H1 (cell line): Measurements from ENCODE around the gene ABHD16B. TPM values are rescaled to one million over a fixed set of nuclear protein-coding genes. Genes with fewer than 3 reads are reported as not detected.

ENCODE experiments used
- CTCF ChIA-PET: fragments of 300-600 bp; sonication (Branson Sonifier 250); formaldehyde crosslinking; loops from one replicate; lab custom pipeline; 2021; ENCODE audit not compliant: partially characterized antibody; lab: Charles Lee
- POLR2A ChIA-PET: fragments of 300-600 bp; sonication (Branson Sonifier 250); formaldehyde crosslinking; loops from one replicate; lab custom pipeline; 2021; ENCODE audit warnings: inconsistent platforms; ENCODE audit not compliant: partially characterized antibody; lab: Charles Lee
- DNase-seq, 2 experiments: peaks; one replicate each; pipeline versions ENCODE4 v3.0.0 to v3.0.0-alpha.2; 2010 to 2022; ENCODE audit warnings: low spot score in 2 of 2, low read depth in 1 of 2, mixed read lengths in 1 of 2
- FAIRE-seq: peaks from 2 replicates; lab custom pipeline; 2011; peaks lifted over from hg19 to GRCh38; lab: Jason Lieb, UNC
- H2AFZ ChIP-seq: 2 replicates; pipeline ENCODE4 v1.8.1; 2012; ENCODE audit warnings: low read length, inconsistent platforms
- H2AK5ac ChIP-seq: 2 replicates; pipeline ENCODE4 v1.6.1; 2013; ENCODE audit warnings: low read depth, low read length
- H2BK120ac ChIP-seq: replicated peaks from 2 replicates; pipeline ENCODE3; 2013; ENCODE audit warnings: low read depth, low read length, inconsistent platforms
- H2BK12ac ChIP-seq: 2 replicates; pipeline ENCODE4 v1.6.1; 2013; ENCODE audit warnings: low read depth, low read length
- H2BK15ac ChIP-seq: 2 replicates; pipeline ENCODE4 v1.6.1; 2013; ENCODE audit warnings: low read length
- H2BK20ac ChIP-seq: 2 replicates; pipeline ENCODE4 v1.6.1; 2013; ENCODE audit warnings: low read length
- H2BK5ac ChIP-seq: 2 replicates; pipeline ENCODE4 v1.6.1; 2013; ENCODE audit warnings: low read depth, low read length
- H3K14ac ChIP-seq: 2 replicates; pipeline ENCODE4 v1.6.1; 2013; ENCODE audit warnings: inconsistent platforms; ENCODE audit not compliant: insufficient read length
- H3K18ac ChIP-seq: 2 replicates; pipeline ENCODE4 v1.6.1; 2013; ENCODE audit warnings: low read length; ENCODE audit errors: extremely low read depth
- H3K23ac ChIP-seq: 2 replicates; pipeline ENCODE4 v1.6.1; 2013; ENCODE audit warnings: inconsistent platforms; ENCODE audit not compliant: insufficient read length
- H3K23me2 ChIP-seq: 2 replicates; pipeline ENCODE4 v1.6.1; 2013; ENCODE audit warnings: low read depth, low read length
- H3K27ac ChIP-seq: 2 replicates; pipeline ENCODE4 v1.6.1; 2011; ENCODE audit warnings: low read depth, low read length, inconsistent platforms
- H3K27me3 ChIP-seq, 4 experiments: replicated peaks in 1 of 4; 1 replicate in 1 of 4; 2 replicates in 3 of 4; pipeline versions ENCODE4 v1.6.1 to v1.8.1; 2011 to 2013; ENCODE audit warnings: low read length in 3 of 4, mild to moderate bottlenecking in 3 of 4, inconsistent platforms in 2 of 4, mixed read lengths in 2 of 4, moderate library complexity in 1 of 4; ENCODE audit not compliant: control insufficient read depth in 3 of 4, insufficient read depth in 3 of 4; ENCODE audit errors: extremely low read depth in 1 of 4
- H3K36me3 ChIP-seq, 4 experiments: 2 replicates each; pipeline versions ENCODE4 v1.6.1 to v1.8.1; 2011 to 2013; ENCODE audit warnings: mild to moderate bottlenecking in 4 of 4, low read length in 3 of 4, moderate library complexity in 2 of 4, control low read depth in 1 of 4, inconsistent platforms in 1 of 4; ENCODE audit not compliant: insufficient read depth in 4 of 4, control insufficient read depth in 2 of 4
- H3K4ac ChIP-seq: replicated peaks from 2 replicates; pipeline ENCODE3; 2013; ENCODE audit warnings: low read length, low read depth, mixed read lengths, inconsistent platforms; ENCODE audit not compliant: insufficient read length
- H3K4me1 ChIP-seq, 4 experiments: replicated peaks in 1 of 4; 1 replicate in 1 of 4; 2 replicates in 3 of 4; pipeline versions ENCODE4 v1.6.1 to v1.8.1; 2011 to 2013; ENCODE audit warnings: low read length in 3 of 4, inconsistent platforms in 2 of 4, mixed read lengths in 1 of 4; ENCODE audit not compliant: insufficient read depth in 4 of 4, control insufficient read depth in 3 of 4
- H3K4me2 ChIP-seq, 2 experiments: 2 replicates each; pipeline versions ENCODE4 v1.6.1 to v1.8.1; 2011 to 2013; ENCODE audit warnings: low read depth in 2 of 2, low read length in 2 of 2, control low read depth in 1 of 2, inconsistent platforms in 1 of 2, mild to moderate bottlenecking in 1 of 2; ENCODE audit not compliant: insufficient read depth in 1 of 2
- H3K4me3 ChIP-seq, 4 experiments: fragments of 200-600, 300-600 bp in 1 of 4; sonication (generic), shearing (Covaris generic), sonication (Bioruptor Twin) in 1 of 4; 2 replicates each; pipeline versions ENCODE4 v1.5.1 to v1.8.1; 2011 to 2016; ENCODE audit warnings: low read length in 4 of 4, low read depth in 3 of 4, control low read depth in 2 of 4, inconsistent platforms in 2 of 4, mild to moderate bottlenecking in 2 of 4, mixed read lengths in 1 of 4, moderate library complexity in 1 of 4; ENCODE audit not compliant: insufficient read depth in 2 of 4; ENCODE audit errors: extremely low read depth in 1 of 4
- H3K56ac ChIP-seq: replicated peaks from 2 replicates; pipeline ENCODE3; 2013; ENCODE audit warnings: low read depth, mild to moderate bottlenecking, mixed read lengths, low read length, inconsistent platforms; ENCODE audit not compliant: insufficient read length
- H3K79me1 ChIP-seq: 2 replicates; pipeline ENCODE4 v1.6.1; 2013; ENCODE audit warnings: low read depth, low read length, control low read depth
- H3K79me2 ChIP-seq, 2 experiments: 2 replicates each; pipeline versions ENCODE4 v1.6.1 to v1.8.1; 2012 to 2013; ENCODE audit warnings: low read length in 2 of 2, mild to moderate bottlenecking in 2 of 2, inconsistent platforms in 1 of 2; ENCODE audit not compliant: insufficient read depth in 2 of 2, control insufficient read depth in 1 of 2
- H3K9ac ChIP-seq, 4 experiments: replicated peaks in 1 of 4; 1 replicate in 1 of 4; 2 replicates in 3 of 4; pipeline versions ENCODE4 v1.6.1 to v1.8.1; 2011 to 2013; ENCODE audit warnings: low read depth in 3 of 4, low read length in 3 of 4, control low read depth in 2 of 4, mild to moderate bottlenecking in 2 of 4, moderate library complexity in 2 of 4, inconsistent platforms in 1 of 4; ENCODE audit errors: extremely low read depth in 1 of 4
- H3K9me3 ChIP-seq, 2 experiments: 2 replicates each; pipeline versions ENCODE4 v1.6.1 to v1.8.1; 2012 to 2013; ENCODE audit warnings: mild to moderate bottlenecking in 2 of 2, moderate library complexity in 2 of 2, control low read depth in 1 of 2, inconsistent platforms in 1 of 2, low read depth in 1 of 2, low read length in 1 of 2, mixed read lengths in 1 of 2; ENCODE audit not compliant: insufficient read depth in 2 of 2
- H4K20me1 ChIP-seq, 2 experiments: replicated peaks in 1 of 2; 2 replicates each; pipeline versions ENCODE3 to v1.8.1; 2011 to 2013; ENCODE audit warnings: inconsistent platforms in 2 of 2, low read length in 2 of 2, mild to moderate bottlenecking in 1 of 2; ENCODE audit not compliant: insufficient read depth in 2 of 2, control insufficient read depth in 1 of 2
- H4K5ac ChIP-seq: 2 replicates; pipeline ENCODE4 v1.6.1; 2013; ENCODE audit warnings: low read length, low read depth, mixed read lengths, inconsistent platforms; ENCODE audit not compliant: insufficient read length
- H4K8ac ChIP-seq: 2 replicates; pipeline ENCODE4 v1.8.0; 2013; ENCODE audit warnings: mild to moderate bottlenecking, moderate library complexity, low read length, inconsistent platforms; ENCODE audit not compliant: insufficient read depth; ENCODE audit errors: extremely low read depth
- H4K91ac ChIP-seq: replicated peaks from 2 replicates; pipeline ENCODE3; 2013; ENCODE audit warnings: low read length, mixed read lengths, inconsistent platforms; ENCODE audit not compliant: insufficient read length
- CHD1 ChIP-seq: IDR thresholded peaks from 2 replicates; pipeline ENCODE4 v1.6.1; 2012; ENCODE audit warnings: low read depth, low read length, improper control_type of control experiment
- PHF8 ChIP-seq: fragments of 200-600 bp; sonication (generic); conservative IDR thresholded peaks from 2 replicates; pipeline ENCODE4 v1.7.1; 2012; ENCODE audit warnings: low read depth, mild to moderate bottlenecking, inconsistent platforms, low read length, moderate library complexity
- POLR2AphosphoS5 ChIP-seq: IDR thresholded peaks from 2 replicates; pipeline ENCODE4 v1.6.1; 2011; ENCODE audit warnings: low read depth, low read length
- TAF7 ChIP-seq: optimal IDR thresholded peaks from 2 replicates; pipeline ENCODE3; 2011; ENCODE audit warnings: low read depth, mild to moderate bottlenecking, inconsistent platforms, low read length, moderate library complexity, borderline replicate concordance
- USF2 ChIP-seq: IDR thresholded peaks from 2 replicates; pipeline ENCODE4 v1.6.1; 2011; ENCODE audit warnings: low read length, improper control_type of control experiment
- WGBS, 2 experiments: shearing (Covaris generic) in 1 of 2; methylation state at CpG; one replicate each; pipeline versions ENCODE4 v1.1.6 to v1.1.7; 2013 to 2015; ENCODE audit warnings: low lambda C conversion rate in 2 of 2, mixed read lengths in 2 of 2, inconsistent platforms in 1 of 2, low coverage in 1 of 2, missing lambda C conversion rate in 1 of 2; ENCODE audit not compliant: insufficient replicate concordance in 2 of 2, insufficient coverage in 1 of 2, insufficient read length in 1 of 2; ENCODE audit errors: extremely low coverage in 1 of 2, missing lambda C conversion rate in 1 of 2; 5-methylcytosine and 5-hydroxymethylcytosine counted together
- polyA plus RNA-seq, 7 experiments: library from polyadenylated mRNA; depleted of rRNA in 3 of 7; stranded (reverse) in 5 of 7; unstranded in 2 of 7; fragments of >200 nt in 5 of 7; fragments of 200-250 nt in 2 of 7; gene quantifications; 1 replicate in 5 of 7; 2 replicates in 1 of 7; 4 replicates in 1 of 7; pipeline versions ENCODE4 v1.2.1 to v1.2.3, GENCODE V29; 2011 to 2013; ENCODE audit warnings: missing spikeins in 2 of 7, mixed read lengths in 2 of 7
- total RNA-seq: library from RNA; stranded (reverse); fragmentation: NEBNext Ultra II Directional; extraction: Animal tissue kit (Norgen Biotek cat#: 25700); gene quantifications from 2 replicates; pipeline ENCODE4 v1.2.1, GENCODE V29; 2021

The ABHD16B gene
- total and polyA plus RNA-seq, 2 of the 8 experiments (the other 6 are each of a cell fraction or from before 2014, with no cell fraction given), result not detected

DNA sequence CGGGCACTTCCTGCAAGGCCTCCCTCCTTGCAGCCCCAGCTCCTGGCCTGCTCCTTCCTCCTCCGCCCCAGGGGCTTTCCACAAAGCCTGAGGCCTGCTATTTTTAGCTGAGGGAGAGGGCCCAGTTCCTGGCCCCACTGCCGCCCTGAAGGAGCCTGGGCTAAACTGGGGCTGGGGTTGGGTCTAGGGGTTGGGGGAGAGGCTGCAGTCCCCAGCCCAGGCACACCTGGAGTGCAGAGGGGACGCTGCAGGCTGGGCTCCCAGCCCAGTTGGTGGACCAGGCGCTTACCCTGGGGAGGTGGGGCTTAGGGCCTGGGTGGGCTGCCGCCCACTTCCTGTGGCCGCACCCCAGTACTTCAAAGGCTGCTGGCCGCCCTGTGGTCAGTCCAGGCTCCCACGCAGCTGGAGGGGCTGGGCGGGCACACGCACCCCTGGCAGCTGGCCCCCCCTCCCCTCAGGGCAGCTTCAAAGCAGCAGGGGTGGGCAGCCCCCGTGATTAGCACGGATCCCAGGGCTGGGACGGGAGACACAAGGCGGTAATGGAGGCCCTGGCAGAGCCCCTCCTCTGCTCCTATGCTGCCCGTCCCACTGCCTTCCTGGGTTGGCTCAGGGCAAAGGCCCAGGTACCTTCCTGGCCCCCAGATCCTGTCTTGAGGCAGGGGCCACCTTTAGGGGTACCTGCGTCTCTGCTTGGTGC is 7.1 kb upstream of the ABHD16B start:
- Histone ChIP-seq H3K14ac (no peak overlapping the region), H2BK5ac (peak overlapping the region; percentile 93), H3K27ac (no peak overlapping the region; the same call in 1 of the 2 replicates), H4K20me1 (no peaks in the 10 kb centered on the region), H2BK12ac (peak overlapping the region; percentile 50; the same call in 1 of the 2 replicates), H3K79me1 (no peaks in the 10 kb centered on the region), H4K5ac (peak overlapping the region; percentile 50), H3K23ac (no peak overlapping the region), H4K8ac (peak overlapping the region; percentile 84), H2AK5ac (peak overlapping the region; percentile 97; the same call in 1 of the 2 replicates), H3K4me1 (peaks cover 3 to 42% (median 37%) of the 10 kb centered on the region in 4 experiments), H2BK120ac (no peak overlapping the region), H3K27me3 (no peaks in the 10 kb centered on the region), H3K9ac (no peak overlapping the region; a peak in 1 of 7 replicates), H2BK20ac (peak overlapping the region; percentile 90; the same call in 1 of the 2 replicates), H3K36me3 (no peaks in the 10 kb centered on the region), H2AFZ (no peak overlapping the region), H3K23me2 (peaks cover 8% of the 10 kb centered on the region; the same call in 1 of the 2 replicates), H4K91ac (peak overlapping the region; percentile 85), H3K4me3 (peak overlapping the region in 1 of 4 experiments; percentile 56; a peak in 2 of 8 replicates), H2BK15ac (no peak overlapping the region), H3K4me2 (peak overlapping the region; percentile 61 to 74; a peak in 2 of 4 replicates), H3K9me3 (no peaks in the 10 kb centered on the region), H3K18ac (peak overlapping the region; percentile 93), H3K4ac (peak overlapping the region; percentile 95), H3K79me2 (no peaks in the 10 kb centered on the region), H3K56ac (no peak overlapping the region)
- no peak for TF ChIP-seq TAF7
- TF ChIP-seq USF2, result no peak
- no peak for TF ChIP-seq POLR2AphosphoS5
- 0 out of 2 replicates have a peak, but pooled peaks have one; percentile 7 for TF ChIP-seq PHF8
- TF ChIP-seq CHD1, result no peak
- DNase-seq (peak in 1 of 2 experiments; percentile 66), FAIRE-seq (no peak)
- 61% methylated on average over 4 of the region's 17 CpGs; no CpG with 5 or more reads in 1 of the 2 experiments for WGBS, 2 experiments
- CTCF ChIA-PET, result interaction anchor here (1.0 to 3.1 kb wide), 6 partner anchors 10 to 120 kb away, joined by 3 to 13 read pairs (median 6); partner anchors contain the start of gene TPD52L2
- POLR2A ChIA-PET, result interaction anchor here (1.2 to 4.9 kb wide), 5 partner anchors 7 to 146 kb away, joined by 3 to 34 read pairs (median 5); partner anchors contain the start of genes ARFRP1, TPD52L2 and ZGPAT
